WTC11 (cell line): ENCODE results near the gene ISLR. TPM values are rescaled to one million over a fixed set of nuclear protein-coding genes. Genes with fewer than 3 reads are reported as not detected.

ENCODE experiments used
- ATF1 ChIP-seq: sonication (generic); formaldehyde crosslinking; IDR thresholded peaks from 2 replicates; pipeline ENCODE4 v1.8.1; 2023; ENCODE audit warnings: mild to moderate bottlenecking, moderate library complexity, missing genetic modification reagents
- CBFB ChIP-seq: sonication (generic); formaldehyde crosslinking; IDR thresholded peaks from 2 replicates; pipeline ENCODE4 v1.8.1; 2022; ENCODE audit warnings: mild to moderate bottlenecking, low read depth, missing genetic modification reagents
- CREM ChIP-seq: sonication (generic); formaldehyde crosslinking; IDR thresholded peaks from 2 replicates; pipeline ENCODE4 v1.8.1; 2022; ENCODE audit warnings: mild to moderate bottlenecking, missing genetic modification reagents, moderate library complexity
- ETV6 ChIP-seq: sonication (generic); formaldehyde crosslinking; IDR thresholded peaks from 2 replicates; pipeline ENCODE4 v1.8.1; 2022; ENCODE audit warnings: mild to moderate bottlenecking, missing genetic modification reagents
- FOXK1 ChIP-seq: sonication (generic); formaldehyde crosslinking; IDR thresholded peaks from 2 replicates; pipeline ENCODE4 v1.8.0; 2022; ENCODE audit warnings: mild to moderate bottlenecking, moderate library complexity, missing genetic modification reagents
- GRHL2 ChIP-seq: fragments of 250-450 bp; sonication (Bioruptor Pico); IDR thresholded peaks from 2 replicates; pipeline ENCODE4 v1.8.0; 2022; ENCODE audit warnings: mild to moderate bottlenecking, moderate library complexity; ENCODE audit not compliant: insufficient replicate concordance, severe bottlenecking
- NR3C1 ChIP-seq: sonication (generic); formaldehyde crosslinking; conservative IDR thresholded peaks from 2 replicates; pipeline ENCODE4 v1.8.1; 2023; ENCODE audit warnings: low read depth, mild to moderate bottlenecking, missing genetic modification reagents
- TCF7 ChIP-seq: sonication (generic); formaldehyde crosslinking; IDR thresholded peaks from 2 replicates; pipeline ENCODE4 v1.8.0; 2022; ENCODE audit warnings: mild to moderate bottlenecking, low read depth, missing genetic modification reagents, moderate library complexity
- TP53 ChIP-seq: sonication (generic); formaldehyde crosslinking; IDR thresholded peaks from 2 replicates; pipeline ENCODE4 v1.8.1; 2023; ENCODE audit warnings: mild to moderate bottlenecking, missing genetic modification reagents
- ZBTB21 ChIP-seq: sonication (generic); formaldehyde crosslinking; IDR thresholded peaks from 2 replicates; pipeline ENCODE4 v1.8.1; 2023; ENCODE audit warnings: mild to moderate bottlenecking, missing genetic modification reagents, borderline replicate concordance
- ZNF138 ChIP-seq: sonication (generic); formaldehyde crosslinking; conservative IDR thresholded peaks from 2 replicates; pipeline ENCODE4 v1.8.1; 2022; ENCODE audit warnings: mild to moderate bottlenecking, moderate library complexity, missing genetic modification reagents
- ZNF219 ChIP-seq: sonication (generic); formaldehyde crosslinking; IDR thresholded peaks from 2 replicates; pipeline ENCODE4 v1.8.0; 2023; ENCODE audit warnings: missing genetic modification reagents, mild to moderate bottlenecking, borderline replicate concordance
- total RNA-seq: library from RNA; stranded (reverse); gene quantifications from 3 replicates; pipeline ENCODE4 v1.2.3, GENCODE V29; 2021
- TF ChIP-seq, protein P1 (sequence below): sonication (generic); formaldehyde crosslinking; IDR thresholded peaks from 2 replicates; pipeline ENCODE4 v1.8.0; 2023; ENCODE audit warnings: missing genetic modification reagents, mild to moderate bottlenecking, borderline replicate concordance
- TF ChIP-seq, protein P2 (sequence below): fragments of 250-450 bp; sonication (Bioruptor Pico); IDR thresholded peaks from 2 replicates; pipeline ENCODE4 v1.9.0; 2021; ENCODE audit warnings: moderate library complexity, mild to moderate bottlenecking, inconsistent platforms, borderline replicate concordance
- TF ChIP-seq, protein P3 (sequence below): sonication (generic); formaldehyde crosslinking; IDR thresholded peaks from 2 replicates; pipeline ENCODE4 v1.8.0; 2022; ENCODE audit warnings: mild to moderate bottlenecking, missing genetic modification reagents
- TF ChIP-seq, protein P4 (sequence below): sonication (generic); formaldehyde crosslinking; IDR thresholded peaks from 2 replicates; pipeline ENCODE4 v1.8.1; 2023; ENCODE audit warnings: mild to moderate bottlenecking, missing genetic modification reagents
- TF ChIP-seq, protein P5 (sequence below): sonication (generic); formaldehyde crosslinking; conservative IDR thresholded peaks from 2 replicates; pipeline ENCODE4 v1.8.1; 2023; ENCODE audit warnings: mild to moderate bottlenecking, low read depth, missing genetic modification reagents, moderate library complexity
- TF ChIP-seq, protein P6 (sequence below): sonication (generic); formaldehyde crosslinking; IDR thresholded peaks from 2 replicates; pipeline ENCODE4 v1.8.1; 2023; ENCODE audit warnings: mild to moderate bottlenecking, moderate library complexity, missing genetic modification reagents
- TF ChIP-seq, protein P7 (sequence below): sonication (generic); formaldehyde crosslinking; IDR thresholded peaks from 2 replicates; pipeline ENCODE4 v1.8.1; 2023; ENCODE audit warnings: mild to moderate bottlenecking, missing genetic modification reagents
- TF ChIP-seq, protein P8 (sequence below): sonication (generic); formaldehyde crosslinking; IDR thresholded peaks from 2 replicates; pipeline ENCODE4 v1.8.0; 2022; ENCODE audit warnings: missing genetic modification reagents

Gene ISLR
- total RNA-seq, 1 experiment from 2014 or later = 0.63 TPM

DNA sequence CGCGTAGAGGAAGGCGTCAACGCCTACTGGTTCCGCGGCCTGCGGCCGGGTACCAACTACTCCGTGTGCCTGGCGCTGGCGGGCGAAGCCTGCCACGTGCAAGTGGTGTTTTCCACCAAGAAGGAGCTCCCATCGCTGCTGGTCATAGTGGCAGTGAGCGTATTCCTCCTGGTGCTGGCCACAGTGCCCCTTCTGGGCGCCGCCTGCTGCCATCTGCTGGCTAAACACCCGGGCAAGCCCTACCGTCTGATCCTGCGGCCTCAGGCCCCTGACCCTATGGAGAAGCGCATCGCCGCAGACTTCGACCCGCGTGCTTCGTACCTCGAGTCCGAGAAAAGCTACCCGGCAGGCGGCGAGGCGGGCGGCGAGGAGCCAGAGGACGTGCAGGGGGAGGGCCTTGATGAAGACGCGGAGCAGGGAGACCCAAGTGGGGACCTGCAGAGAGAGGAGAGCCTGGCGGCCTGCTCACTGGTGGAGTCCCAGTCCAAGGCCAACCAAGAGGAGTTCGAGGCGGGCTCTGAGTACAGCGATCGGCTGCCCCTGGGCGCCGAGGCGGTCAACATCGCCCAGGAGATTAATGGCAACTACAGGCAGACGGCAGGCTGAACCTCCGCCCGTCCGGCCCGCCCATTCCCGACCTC lies 39.0 kb upstream of the ISLR start (continued):
- TF ChIP-seq NR3C1 (CRISPR knock-in tag) (0 out of 2 replicates have a peak, but pooled peaks have one; percentile 41), ETV6 (CRISPR knock-in tag) (peak; percentile 96), TCF7 (CRISPR knock-in tag) (no peak), ZNF138 (CRISPR knock-in tag) (peak; percentile 90; the same call in 1 of the 2 replicates), ZNF219 (CRISPR knock-in tag) (no peak), ZBTB21 (CRISPR knock-in tag) (peak; percentile 55; the same call in 1 of the 2 replicates), CBFB (CRISPR knock-in tag) (no peak), GRHL2 (CRISPR knock-in tag) (no peak), ATF1 (CRISPR knock-in tag) (peak; percentile 60; the same call in 1 of the 2 replicates), FOXK1 (CRISPR knock-in tag) (peak; percentile 62; the same call in 1 of the 2 replicates), TP53 (CRISPR knock-in tag) (peak; percentile 78), CREM (CRISPR knock-in tag) (peak; percentile 74; the same call in 1 of the 2 replicates)
- TF ChIP-seq, protein P1, sequence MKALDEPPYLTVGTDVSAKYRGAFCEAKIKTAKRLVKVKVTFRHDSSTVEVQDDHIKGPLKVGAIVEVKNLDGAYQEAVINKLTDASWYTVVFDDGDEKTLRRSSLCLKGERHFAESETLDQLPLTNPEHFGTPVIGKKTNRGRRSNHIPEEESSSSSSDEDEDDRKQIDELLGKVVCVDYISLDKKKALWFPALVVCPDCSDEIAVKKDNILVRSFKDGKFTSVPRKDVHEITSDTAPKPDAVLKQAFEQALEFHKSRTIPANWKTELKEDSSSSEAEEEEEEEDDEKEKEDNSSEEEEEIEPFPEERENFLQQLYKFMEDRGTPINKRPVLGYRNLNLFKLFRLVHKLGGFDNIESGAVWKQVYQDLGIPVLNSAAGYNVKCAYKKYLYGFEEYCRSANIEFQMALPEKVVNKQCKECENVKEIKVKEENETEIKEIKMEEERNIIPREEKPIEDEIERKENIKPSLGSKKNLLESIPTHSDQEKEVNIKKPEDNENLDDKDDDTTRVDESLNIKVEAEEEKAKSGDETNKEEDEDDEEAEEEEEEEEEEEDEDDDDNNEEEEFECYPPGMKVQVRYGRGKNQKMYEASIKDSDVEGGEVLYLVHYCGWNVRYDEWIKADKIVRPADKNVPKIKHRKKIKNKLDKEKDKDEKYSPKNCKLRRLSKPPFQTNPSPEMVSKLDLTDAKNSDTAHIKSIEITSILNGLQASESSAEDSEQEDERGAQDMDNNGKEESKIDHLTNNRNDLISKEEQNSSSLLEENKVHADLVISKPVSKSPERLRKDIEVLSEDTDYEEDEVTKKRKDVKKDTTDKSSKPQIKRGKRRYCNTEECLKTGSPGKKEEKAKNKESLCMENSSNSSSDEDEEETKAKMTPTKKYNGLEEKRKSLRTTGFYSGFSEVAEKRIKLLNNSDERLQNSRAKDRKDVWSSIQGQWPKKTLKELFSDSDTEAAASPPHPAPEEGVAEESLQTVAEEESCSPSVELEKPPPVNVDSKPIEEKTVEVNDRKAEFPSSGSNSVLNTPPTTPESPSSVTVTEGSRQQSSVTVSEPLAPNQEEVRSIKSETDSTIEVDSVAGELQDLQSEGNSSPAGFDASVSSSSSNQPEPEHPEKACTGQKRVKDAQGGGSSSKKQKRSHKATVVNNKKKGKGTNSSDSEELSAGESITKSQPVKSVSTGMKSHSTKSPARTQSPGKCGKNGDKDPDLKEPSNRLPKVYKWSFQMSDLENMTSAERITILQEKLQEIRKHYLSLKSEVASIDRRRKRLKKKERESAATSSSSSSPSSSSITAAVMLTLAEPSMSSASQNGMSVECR = no peak; the same call in 1 of the 2 replicates
- TF ChIP-seq, protein P2, sequence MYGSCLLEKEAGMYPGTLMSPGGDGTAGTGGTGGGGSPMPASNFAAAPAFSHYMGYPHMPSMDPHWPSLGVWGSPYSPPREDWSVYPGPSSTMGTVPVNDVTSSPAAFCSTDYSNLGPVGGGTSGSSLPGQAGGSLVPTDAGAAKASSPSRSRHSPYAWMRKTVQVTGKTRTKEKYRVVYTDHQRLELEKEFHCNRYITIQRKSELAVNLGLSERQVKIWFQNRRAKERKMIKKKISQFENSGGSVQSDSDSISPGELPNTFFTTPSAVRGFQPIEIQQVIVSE (CRISPR knock-in tag) = no peak
- TF ChIP-seq, protein P3, sequence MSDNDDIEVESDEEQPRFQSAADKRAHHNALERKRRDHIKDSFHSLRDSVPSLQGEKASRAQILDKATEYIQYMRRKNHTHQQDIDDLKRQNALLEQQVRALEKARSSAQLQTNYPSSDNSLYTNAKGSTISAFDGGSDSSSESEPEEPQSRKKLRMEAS (CRISPR knock-in tag) = peak; percentile 97
- TF ChIP-seq, protein P4, sequence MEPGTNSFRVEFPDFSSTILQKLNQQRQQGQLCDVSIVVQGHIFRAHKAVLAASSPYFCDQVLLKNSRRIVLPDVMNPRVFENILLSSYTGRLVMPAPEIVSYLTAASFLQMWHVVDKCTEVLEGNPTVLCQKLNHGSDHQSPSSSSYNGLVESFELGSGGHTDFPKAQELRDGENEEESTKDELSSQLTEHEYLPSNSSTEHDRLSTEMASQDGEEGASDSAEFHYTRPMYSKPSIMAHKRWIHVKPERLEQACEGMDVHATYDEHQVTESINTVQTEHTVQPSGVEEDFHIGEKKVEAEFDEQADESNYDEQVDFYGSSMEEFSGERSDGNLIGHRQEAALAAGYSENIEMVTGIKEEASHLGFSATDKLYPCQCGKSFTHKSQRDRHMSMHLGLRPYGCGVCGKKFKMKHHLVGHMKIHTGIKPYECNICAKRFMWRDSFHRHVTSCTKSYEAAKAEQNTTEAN = peak; percentile 68; the same call in 1 of the 2 replicates
- TF ChIP-seq, protein P5, sequence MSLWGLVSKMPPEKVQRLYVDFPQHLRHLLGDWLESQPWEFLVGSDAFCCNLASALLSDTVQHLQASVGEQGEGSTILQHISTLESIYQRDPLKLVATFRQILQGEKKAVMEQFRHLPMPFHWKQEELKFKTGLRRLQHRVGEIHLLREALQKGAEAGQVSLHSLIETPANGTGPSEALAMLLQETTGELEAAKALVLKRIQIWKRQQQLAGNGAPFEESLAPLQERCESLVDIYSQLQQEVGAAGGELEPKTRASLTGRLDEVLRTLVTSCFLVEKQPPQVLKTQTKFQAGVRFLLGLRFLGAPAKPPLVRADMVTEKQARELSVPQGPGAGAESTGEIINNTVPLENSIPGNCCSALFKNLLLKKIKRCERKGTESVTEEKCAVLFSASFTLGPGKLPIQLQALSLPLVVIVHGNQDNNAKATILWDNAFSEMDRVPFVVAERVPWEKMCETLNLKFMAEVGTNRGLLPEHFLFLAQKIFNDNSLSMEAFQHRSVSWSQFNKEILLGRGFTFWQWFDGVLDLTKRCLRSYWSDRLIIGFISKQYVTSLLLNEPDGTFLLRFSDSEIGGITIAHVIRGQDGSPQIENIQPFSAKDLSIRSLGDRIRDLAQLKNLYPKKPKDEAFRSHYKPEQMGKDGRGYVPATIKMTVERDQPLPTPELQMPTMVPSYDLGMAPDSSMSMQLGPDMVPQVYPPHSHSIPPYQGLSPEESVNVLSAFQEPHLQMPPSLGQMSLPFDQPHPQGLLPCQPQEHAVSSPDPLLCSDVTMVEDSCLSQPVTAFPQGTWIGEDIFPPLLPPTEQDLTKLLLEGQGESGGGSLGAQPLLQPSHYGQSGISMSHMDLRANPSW (CRISPR knock-in tag) = no peak
- TF ChIP-seq, protein P6, sequence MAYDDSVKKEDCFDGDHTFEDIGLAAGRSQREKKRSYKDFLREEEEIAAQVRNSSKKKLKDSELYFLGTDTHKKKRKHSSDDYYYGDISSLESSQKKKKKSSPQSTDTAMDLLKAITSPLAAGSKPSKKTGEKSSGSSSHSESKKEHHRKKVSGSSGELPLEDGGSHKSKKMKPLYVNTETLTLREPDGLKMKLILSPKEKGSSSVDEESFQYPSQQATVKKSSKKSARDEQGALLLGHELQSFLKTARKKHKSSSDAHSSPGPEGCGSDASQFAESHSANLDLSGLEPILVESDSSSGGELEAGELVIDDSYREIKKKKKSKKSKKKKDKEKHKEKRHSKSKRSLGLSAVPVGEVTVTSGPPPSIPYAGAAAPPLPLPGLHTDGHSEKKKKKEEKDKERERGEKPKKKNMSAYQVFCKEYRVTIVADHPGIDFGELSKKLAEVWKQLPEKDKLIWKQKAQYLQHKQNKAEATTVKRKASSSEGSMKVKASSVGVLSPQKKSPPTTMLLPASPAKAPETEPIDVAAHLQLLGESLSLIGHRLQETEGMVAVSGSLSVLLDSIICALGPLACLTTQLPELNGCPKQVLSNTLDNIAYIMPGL (CRISPR knock-in tag) = peak; percentile 90
- TF ChIP-seq, protein P7, sequence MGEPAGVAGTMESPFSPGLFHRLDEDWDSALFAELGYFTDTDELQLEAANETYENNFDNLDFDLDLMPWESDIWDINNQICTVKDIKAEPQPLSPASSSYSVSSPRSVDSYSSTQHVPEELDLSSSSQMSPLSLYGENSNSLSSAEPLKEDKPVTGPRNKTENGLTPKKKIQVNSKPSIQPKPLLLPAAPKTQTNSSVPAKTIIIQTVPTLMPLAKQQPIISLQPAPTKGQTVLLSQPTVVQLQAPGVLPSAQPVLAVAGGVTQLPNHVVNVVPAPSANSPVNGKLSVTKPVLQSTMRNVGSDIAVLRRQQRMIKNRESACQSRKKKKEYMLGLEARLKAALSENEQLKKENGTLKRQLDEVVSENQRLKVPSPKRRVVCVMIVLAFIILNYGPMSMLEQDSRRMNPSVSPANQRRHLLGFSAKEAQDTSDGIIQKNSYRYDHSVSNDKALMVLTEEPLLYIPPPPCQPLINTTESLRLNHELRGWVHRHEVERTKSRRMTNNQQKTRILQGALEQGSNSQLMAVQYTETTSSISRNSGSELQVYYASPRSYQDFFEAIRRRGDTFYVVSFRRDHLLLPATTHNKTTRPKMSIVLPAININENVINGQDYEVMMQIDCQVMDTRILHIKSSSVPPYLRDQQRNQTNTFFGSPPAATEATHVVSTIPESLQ = no peak
- TF ChIP-seq, protein P8, sequence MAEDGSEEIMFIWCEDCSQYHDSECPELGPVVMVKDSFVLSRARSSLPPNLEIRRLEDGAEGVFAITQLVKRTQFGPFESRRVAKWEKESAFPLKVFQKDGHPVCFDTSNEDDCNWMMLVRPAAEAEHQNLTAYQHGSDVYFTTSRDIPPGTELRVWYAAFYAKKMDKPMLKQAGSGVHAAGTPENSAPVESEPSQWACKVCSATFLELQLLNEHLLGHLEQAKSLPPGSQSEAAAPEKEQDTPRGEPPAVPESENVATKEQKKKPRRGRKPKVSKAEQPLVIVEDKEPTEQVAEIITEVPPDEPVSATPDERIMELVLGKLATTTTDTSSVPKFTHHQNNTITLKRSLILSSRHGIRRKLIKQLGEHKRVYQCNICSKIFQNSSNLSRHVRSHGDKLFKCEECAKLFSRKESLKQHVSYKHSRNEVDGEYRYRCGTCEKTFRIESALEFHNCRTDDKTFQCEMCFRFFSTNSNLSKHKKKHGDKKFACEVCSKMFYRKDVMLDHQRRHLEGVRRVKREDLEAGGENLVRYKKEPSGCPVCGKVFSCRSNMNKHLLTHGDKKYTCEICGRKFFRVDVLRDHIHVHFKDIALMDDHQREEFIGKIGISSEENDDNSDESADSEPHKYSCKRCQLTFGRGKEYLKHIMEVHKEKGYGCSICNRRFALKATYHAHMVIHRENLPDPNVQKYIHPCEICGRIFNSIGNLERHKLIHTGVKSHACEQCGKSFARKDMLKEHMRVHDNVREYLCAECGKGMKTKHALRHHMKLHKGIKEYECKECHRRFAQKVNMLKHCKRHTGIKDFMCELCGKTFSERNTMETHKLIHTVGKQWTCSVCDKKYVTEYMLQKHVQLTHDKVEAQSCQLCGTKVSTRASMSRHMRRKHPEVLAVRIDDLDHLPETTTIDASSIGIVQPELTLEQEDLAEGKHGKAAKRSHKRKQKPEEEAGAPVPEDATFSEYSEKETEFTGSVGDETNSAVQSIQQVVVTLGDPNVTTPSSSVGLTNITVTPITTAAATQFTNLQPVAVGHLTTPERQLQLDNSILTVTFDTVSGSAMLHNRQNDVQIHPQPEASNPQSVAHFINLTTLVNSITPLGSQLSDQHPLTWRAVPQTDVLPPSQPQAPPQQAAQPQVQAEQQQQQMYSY (CRISPR knock-in tag) = peak; percentile 51
